Right renal pelvis (tissue), 4 donors: ENCODE data around the gene MIOS. TPM values are rescaled to one million over a fixed set of nuclear protein-coding genes. Genes with fewer than 3 reads are reported as not detected.
A peak's percentile ranks its signal among the peaks of the same experiment; 100 is the strongest.
"Not testable (repeated sequence)": the region's sequence is repeated elsewhere in the genome, so short reads cannot be mapped to it uniquely, and the experiment has no call there.

ENCODE experiments used
- DNase-seq, 4 donors: peaks; one replicate each; pipeline ENCODE4 v3.0.0-alpha.2; 2013; ENCODE audit warnings: low read depth in 4 of 4, low spot score in 3 of 4, missing footprints in 1 of 4
- polyA plus RNA-seq, 4 donors: library from polyadenylated mRNA; unstranded; fragments of 120-200 nt; gene quantifications; one replicate each; pipeline ENCODE4 v1.2.1, GENCODE V29; 2013; ENCODE audit not compliant: insufficient read length in 4 of 4

The MIOS gene
- polyA plus RNA-seq, 4 donors: 41.8 to 50.6 (median 49.2) TPM

- DNase-seq: no peak
Measured at GRCh38 chr7:7554021-7554432, 12.7 kb upstream of the MIOS start.

DNA sequence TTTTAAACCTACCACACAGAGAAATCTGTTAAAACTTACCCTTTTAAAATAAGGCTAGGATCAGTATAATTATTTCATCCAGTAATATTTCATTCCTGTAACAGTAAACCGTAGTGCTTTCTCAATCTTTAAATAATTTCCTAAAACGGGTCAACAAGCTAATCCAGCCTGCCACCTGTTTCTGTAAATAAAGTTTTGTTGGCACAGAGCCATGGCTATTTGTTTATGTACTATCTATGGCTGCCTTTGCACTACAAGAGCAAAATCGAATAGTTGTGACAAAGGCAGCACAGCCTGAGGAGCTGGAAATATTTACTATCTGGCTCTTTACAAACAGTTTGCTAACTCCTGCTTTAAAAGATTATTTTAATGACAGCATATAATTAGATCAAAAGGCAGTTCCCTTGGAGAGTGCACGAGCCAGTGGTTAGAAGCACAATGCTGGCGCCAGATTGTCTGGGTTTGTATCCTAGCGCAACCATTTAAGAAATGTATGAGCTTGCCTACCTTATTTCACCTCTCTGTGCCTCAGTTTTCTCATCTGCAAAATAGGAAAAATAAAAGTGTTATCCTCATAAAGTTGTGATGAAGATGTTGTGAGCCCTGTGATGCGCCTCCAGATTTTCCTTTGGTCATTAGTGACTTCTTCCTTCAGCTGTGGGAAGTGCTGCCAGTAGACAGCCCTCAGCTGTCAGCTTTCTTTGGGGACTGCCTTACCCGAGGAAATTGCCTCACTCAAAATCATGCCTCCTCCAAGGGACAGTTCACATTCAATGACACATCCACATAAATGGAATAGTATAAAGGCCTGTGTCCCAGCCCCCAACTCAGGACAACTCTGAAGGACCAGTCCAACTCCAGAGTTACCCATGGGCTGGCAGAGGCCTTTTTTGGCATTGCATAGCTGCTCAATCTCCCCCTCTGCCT is 11.8 kb upstream of the MIOS start:
- DNase-seq: no peak

GRCh38 chr7:7556852-7557251 is 9.8 kb upstream of the MIOS start:
- DNase-seq: no peak

DNA sequence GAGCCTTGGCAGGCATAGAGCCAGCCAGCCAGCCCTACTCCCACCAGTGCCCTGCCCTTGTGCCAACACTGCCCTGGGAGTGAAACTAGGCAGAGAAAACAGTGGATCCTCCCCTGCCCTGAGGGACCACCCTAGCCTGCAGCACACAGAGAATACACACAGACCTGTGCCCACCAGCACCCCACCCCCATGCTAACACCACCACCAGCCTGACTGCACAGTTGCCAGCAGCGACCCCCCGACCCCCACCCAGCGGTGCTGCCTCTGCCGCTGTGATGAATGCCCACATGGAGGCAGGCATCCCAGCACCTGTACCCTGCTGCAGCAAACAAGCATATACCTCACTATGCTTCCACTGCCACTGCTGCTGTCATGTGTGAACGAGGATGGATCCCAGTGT is 9.4 kb upstream of the MIOS start:
- no peak for DNase-seq

DNA sequence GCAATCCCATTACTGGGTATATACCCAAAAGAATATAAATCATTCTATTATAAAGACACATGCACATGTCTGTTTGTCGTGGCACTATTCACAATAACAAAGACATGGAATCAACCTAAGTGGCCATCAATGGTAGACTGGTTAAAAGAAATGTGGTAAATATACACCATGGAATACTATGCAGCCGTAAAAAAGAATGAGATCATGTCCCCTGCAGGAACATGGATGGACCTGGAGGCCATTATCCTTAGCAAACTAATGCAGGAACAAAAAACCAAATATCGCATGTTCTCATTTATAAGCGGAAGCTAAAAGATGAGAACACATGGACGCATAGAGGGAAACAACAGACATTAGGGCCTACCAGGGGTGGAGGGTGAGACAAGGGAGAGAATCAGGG is 5.1 kb upstream of the MIOS start:
- not testable (repeated sequence) for DNase-seq

GRCh38 chr7:7562736-7563135 is 3.9 kb upstream of the MIOS start:
- DNase-seq: no peak

GRCh38 chr7:7563269-7563668 is 3.4 kb upstream of the MIOS start:
- DNase-seq: no peak

- no peak for DNase-seq
Measured at GRCh38 chr7:7563813-7564212, 2.9 kb upstream of the MIOS start.

- no peak for DNase-seq
Measured at GRCh38 chr7:7564323-7564780, 2.3 kb upstream of the MIOS start.

GRCh38 chr7:7565018-7565680 is 1.5 kb upstream of the MIOS start:
- DNase-seq: no peak

DNA sequence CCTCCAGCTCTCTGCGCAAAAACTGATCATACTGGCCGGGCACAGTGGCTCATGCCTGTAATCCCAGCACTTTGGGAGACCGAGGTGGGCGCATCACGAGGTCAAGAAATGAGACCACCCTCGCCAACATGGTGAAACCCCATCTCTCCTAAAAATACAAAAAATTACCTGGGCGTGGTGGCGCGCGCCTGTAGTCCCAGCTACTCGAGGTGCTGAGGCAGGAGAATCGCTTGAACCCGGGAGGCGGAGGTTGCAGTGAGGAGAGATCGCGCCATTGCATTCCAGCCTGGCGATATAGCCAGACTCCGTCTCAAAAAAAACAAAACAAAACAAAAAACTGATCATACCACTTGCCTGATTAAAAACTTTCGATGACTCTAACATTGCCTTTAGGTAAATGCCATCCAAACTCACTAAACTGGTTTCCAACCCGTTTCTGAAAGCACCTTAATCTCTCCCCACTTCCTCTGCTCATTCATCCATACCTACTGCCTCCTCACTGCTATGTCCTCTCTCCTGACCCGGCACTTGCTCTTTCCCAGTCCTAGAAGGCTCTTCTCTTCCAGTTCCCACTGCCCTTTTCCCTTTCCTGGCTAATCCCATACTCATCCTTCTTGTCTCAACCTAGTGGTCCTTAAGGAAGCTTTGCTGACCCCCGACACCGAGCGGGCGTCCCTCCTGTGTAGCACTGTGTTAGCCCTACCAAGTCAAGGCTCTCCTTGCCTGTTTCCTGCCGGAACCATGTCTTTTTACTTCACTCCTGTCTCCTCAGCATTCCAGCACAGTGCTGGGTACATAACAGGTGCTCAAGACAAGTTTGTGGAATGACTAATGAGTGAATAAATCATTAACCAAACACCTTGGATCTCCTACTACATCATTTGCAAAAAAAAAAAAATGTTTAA is 686 bp upstream of the MIOS start:
- DNase-seq: peak in 2 of 4 donors; percentile 27 to 53

DNA sequence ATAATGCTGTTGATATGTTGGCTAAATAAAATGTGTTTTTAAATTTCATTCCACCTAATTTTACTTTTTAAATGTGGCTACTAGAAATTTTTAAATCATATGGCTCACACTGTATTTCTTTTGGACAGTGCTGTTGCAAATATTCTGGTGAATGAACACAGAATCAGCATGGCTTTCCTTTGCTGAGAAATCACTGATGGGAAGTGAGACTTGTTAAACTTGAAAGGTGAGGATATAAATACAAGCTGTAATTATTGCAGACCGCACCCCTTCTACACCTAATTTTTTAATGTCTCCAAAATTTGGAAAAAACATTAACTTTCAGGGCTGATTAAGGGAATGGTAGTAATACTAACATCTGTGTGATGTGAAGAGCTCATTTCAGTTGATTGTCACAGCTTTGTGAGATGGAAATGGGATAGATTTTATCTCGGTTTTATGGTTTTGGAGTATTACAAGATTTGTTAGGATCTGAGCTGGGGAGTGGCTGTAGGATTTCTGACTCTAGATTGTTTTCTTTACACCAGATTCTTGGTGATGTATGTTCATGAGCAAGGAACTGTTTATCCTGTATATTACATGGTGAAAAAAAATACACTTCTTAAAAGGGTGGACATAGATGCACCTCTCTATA is 1.3 kb downstream of the MIOS start:
- no peak for DNase-seq

GRCh38 chr7:7568553-7568952 is 1.9 kb downstream of the MIOS start:
- no peak for DNase-seq

DNA sequence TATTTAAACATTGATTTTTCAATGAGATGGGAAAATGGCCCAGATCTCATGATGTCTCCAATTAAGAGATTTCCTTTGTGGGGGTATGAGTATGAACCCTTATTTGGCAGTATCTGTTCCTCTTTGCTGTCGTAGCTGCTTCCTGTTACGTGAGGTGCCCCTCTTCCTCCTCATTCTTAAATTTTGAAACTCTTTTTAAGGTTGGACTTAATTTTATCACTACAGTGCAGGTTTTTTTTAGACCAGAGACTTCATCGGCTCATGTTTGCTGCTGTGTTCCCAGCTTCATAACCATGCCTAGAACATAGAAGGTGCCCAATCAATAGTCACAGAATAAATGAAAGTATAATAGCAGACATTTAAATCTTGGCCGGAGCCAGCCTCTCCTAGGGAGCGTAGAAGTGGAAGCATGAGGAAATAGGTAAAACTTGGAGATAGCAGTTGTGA is 2.4 kb downstream of the MIOS start:
- DNase-seq: no peak

- no peak for DNase-seq
Measured at GRCh38 chr7:7569615-7570014, 2.9 kb downstream of the MIOS start.

DNA sequence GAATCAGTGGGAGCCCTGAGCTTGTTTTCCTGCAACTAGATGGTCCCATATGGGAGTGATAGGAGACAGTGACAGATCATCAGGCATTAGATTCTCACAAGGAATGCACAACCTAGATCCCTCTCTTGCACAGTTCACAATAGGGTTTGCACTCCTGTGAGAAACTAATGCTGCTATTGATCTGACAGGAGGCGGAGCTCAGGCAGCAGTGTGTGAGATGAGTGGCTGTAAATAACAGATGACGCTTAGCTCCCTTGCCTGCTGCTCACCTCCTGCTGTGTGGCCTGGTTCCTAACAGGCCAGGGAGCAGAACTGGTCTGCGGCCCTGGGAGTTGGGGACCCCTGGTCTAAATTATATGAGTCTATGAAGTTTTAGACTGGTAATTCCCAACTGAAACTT is 3.9 kb downstream of the MIOS start:
- DNase-seq: no peak

DNA sequence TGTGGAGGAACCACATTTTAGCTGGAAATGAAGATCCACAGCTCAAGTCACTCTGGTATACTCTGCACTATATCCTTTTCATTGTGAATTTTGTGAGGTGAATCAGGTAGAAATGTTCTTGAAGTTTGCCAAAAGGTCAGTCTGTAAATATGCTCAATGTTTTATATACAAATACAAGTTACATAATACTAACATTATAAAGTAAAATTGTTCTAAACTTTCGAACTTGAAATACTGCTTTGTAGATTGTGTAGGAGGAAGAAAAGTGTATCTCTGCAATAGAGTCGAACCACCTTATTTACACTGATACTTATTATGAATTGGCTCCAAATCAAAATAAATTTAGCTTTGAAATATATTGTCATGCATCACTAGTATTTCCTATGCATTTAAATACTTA is 7.0 kb downstream of the MIOS start:
- DNase-seq: no peak

- DNase-seq: no peak
Measured at GRCh38 chr7:7576344-7576743, 9.7 kb downstream of the MIOS start.

- no peak for DNase-seq
Measured at GRCh38 chr7:7577888-7578287, 11.2 kb downstream of the MIOS start.

GRCh38 chr7:7579638-7580037 is 13.0 kb downstream of the MIOS start:
- no peak for DNase-seq
